GM19043 (cell line): ENCODE results near the gene TATDN2.

ENCODE experiments used
- ATAC-seq: cut with Tn5 transposase; IDR thresholded peaks from one replicate; pipeline ENCODE4 v1.9.1; 2021; ENCODE audit warnings: low read depth; ENCODE audit not compliant: unreplicated experiment

The TATDN2 gene

DNA sequence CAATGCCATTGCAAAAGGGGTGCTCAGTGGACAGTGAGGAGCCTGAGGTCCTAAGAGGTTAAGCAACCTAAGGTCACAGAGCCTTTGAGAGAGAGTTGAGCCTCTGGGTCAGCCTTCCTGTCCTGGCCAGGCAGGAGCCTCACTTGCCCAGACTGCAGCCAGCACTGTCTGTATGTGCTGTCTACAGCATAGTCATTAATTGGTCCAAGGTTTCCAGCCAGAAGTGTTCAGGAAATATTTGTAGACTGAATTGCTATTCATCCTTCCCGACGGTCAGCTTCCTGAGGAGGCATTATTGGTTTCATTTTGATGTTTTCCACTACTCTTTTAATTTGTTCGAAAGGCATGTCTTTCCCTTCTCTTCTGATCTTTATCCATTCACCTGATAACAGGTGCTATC is 64.6 kb downstream of the TATDN2 start:
- no peak for ATAC-seq

DNA sequence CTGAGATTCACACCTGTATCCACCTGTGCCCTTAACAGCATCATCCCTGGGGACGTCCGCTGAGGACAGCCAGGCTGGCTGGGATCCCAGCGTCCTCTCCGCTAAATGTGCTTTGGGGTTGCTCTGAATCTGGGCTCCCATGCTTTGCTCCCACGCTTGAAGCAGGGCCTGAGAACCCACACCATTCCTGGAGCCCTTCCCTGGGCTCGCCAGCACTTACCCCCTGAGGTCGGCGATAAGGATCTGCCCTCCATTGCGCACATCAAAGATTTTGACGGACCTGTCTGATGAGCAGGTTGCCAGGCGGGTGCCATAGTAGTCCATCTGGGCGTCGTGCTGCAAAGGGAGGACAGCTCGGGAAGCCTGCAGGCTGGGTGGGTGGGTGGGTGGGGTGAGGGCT is 66.8 kb downstream of the TATDN2 start:
- no peak for ATAC-seq

DNA sequence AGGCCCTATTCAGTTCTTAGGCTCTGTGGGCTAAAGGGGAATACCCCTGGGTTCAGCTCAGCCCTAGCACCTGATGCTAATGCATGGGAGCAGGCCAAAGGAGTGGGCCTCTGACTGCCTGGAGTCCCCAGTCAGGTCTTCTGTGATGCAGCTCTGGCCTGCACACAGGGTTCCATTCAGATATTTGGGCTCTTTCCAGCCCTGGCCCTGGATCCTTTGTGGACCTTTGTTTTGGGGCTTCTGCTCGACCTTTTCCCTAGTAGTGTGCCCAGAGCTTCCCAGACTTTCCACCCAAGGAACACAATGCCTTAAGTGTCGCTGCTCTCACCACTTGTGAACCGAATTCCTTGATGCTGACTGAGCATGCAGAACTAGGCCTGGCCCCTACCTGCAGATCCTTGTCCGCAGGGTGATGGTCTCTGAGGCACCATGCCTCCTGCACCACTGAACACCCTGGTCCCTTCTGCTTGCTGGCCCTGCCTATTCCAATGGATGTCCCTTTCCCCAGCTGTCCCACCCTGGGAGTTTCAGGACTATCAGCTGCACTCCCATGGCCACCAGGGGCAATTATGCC is 67.6 kb downstream of the TATDN2 start:
- no peak for ATAC-seq

GRCh38 chr3:10317311-10317960 is 69.2 kb downstream of the TATDN2 start:
- no peak for ATAC-seq

DNA sequence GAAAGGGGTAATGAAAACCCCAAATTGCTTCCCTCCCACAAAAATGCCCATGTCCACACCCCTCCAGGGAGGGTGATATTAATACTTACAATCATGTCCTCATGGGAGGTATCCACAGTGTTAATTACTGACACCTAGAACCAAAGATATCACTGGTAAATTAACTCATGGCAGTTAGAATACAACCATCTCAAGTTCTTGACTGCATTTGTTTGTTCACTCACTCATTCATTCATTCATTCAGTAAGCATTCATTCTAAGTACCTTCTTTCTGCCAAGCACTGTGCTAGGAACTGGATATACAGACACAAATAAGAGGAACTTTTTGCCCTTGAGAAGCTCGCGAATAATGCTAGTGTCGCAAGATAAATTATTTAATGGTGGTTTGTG is 69.7 kb downstream of the TATDN2 start:
- no peak for ATAC-seq

DNA sequence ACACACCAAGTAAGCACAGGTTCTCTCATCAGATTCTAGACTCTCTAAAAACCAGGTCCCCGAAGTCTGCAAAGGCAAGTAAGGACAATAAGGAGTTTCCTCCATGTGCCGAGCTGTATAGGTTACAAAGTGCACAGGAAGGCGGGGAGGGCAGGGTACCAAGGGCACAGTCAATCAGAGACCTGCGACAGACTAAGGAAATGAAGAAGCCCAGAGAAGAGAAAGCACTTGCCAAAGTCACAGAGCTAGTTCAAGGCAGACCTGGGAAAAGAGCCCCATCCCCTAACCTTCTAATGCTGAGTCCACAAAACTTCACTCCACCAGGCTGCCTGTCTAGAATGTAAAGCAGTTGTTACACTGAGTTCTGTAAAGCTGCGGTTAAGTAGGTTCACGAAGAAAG is 71.0 kb downstream of the TATDN2 start:
- ATAC-seq, result no peak

GRCh38 chr3:10319804-10320203 is 71.5 kb downstream of the TATDN2 start:
- ATAC-seq, result no peak

GRCh38 chr3:10320320-10320677 is 72.0 kb downstream of the TATDN2 start:
- ATAC-seq, result no peak

DNA sequence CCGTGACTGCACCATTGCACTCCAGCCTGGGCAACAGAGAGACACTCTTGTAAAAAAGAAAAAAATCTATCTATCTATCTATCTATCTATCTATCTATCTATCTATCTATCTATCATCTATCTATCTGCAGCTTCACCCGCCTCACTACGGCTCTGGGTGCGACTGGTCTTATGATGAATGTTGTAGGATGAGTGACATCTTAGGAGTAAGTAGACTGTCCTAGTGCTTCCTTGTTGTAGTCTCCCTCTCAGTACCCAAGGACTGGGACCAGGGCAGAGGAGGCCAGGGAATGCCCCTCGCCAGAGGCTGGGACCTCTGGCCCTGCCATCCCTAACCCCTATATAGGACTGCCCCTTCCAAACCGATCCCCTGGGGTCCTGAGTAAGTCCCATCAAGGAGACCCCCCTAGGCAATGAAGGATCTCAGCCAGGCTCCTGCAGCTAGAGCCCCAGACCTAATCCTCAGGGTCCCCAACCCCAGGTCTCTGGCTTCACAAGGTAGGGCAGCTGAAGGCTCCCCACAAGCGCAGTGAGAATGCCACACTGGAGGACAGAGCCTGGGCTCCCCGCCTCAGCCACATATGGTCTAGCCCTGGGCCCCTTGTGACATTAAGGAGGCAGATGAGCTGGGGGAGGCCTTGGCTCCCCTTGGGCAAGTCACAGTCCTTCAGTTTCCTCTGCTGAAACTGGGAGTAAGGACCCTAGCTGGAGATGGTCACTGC is 73.5 kb downstream of the TATDN2 start:
- no peak for ATAC-seq

DNA sequence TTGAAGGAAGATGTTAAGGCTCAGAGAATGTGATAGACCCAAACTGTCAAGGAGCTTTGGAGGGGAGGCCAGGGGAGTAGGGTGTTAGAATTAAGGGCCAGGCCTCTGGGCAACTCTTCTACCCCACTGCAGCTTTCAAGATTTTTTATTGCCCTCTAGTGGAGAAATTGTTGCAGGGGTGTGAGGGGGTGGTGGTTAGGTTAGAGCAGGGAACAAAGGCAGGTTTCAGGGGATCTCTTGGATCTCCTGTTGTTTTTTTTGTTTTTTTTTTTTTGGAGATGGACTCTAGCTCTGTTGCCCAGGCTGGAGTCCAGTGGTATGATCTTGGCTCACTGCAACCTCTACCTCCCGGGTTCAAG is 74.1 kb downstream of the TATDN2 start:
- ATAC-seq, result no peak

DNA sequence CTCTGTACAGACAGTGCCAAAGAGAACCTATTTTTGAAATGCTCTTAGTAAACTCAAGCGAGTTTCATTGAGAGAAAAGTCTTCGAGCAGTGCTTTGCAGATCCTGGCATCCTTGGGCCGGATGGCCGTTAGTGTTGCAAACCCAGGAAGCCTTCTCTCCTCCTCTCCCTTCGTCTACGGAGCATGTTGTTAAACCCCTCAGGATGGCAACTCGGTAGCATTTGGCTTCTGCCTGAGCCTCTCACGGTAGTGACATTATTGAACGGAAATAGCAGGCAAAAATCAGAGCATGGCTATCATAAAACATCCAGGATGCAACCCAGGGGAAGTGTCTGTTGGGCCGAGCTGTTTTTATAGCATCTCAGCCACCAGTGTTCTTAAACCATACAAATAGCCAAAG is 79.3 kb downstream of the TATDN2 start:
- no peak for ATAC-seq

DNA sequence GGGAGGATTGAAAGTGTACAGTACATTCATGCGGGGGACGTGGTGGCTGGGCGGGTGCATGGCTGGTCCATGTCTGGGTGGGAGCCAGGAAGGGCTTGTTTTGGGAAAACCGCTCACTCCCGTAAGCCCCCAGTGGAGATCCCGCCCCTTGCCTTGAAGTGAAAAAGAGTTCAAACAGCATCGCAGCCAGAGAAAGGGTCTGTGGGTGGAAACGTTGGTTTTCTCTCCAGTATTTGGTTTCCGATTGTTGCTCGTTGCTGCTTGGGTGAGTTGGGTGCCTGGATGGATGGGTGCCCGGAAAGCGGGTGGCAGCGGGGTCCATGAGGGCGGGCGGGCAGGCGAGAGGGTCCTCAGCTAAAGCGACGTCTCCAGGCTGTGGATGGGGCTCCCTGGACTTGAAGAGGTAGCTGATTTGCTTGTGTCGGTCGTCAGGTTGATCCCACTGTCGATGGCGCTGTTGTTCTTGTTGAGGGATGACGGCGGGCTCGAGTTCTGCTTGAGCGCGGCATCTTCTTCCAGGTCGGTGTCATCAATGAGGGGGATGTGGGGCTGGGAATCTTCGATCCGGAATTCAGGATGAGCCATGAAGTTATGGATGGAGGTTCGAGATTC is 80.3 kb downstream of the TATDN2 start:
- ATAC-seq, result no peak

DNA sequence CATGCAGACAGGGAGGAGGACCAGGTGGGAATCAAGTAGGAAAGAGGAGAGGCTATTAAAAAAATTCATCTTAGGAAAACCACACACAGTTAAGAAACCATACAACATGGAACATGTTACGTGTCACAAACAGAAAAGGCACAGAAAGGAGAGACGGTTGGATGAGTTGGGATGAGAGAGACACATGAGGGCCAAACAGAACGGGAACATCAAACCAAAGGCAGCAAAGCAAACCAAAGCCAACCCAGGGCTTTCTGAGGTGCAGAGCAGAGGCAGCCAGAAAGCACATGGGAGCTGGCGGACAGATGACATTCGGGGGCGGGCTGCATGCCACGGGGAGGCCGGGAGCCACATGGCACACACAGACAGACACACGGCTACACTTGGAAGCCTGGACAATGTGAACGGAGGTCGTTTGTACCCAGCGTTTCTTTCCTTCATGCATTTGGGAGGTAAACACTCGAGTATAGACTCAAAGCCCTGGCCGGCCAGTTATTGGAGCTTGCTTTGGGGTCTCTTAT is 81.3 kb downstream of the TATDN2 start:
- no peak for ATAC-seq

- no peak for ATAC-seq
Observed at GRCh38 chr3:10330319-10330718, 82.1 kb downstream of the TATDN2 start.
